Measurements from ENCODE around the gene PDGFD. TPM values are rescaled to one million over a fixed set of nuclear protein-coding genes. Genes with fewer than 3 reads are reported as not detected.
A peak's percentile ranks its signal among the peaks of the same experiment; 100 is the strongest.

The PDGFD gene
- total RNA-seq, 1 donor from 2014 or later = 0.49 TPM

DNA sequence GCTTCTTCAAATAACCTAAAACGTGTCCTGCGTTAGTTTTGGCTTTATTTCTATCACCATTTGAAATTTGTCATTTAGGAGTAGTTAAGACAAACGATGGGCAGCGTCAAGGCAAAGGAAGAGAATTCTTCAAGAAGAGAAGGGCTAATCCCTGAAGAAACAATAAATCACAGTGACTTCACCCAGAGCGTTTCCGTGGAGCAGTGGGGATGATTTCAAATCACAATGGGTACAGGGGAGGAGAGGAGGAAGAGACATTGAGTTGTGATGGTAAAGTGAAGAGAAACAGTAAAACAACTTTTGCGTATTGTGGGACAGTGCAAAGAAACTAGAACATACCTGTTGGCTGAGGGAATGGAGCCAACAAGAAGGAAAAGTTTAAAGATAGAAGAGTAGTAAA is 9.7 kb downstream of the PDGFD start:
- no peaks in the 10 kb centered on the region for H3K27me3 Mint-ChIP-seq (ENCODE audit: unreplicated experiment)
- no peak overlapping the region for H3K4me3 Mint-ChIP-seq (ENCODE audit: unreplicated experiment)
- no peaks in the 10 kb centered on the region for H3K9me3 Mint-ChIP-seq (ENCODE audit: unreplicated experiment)
- DNase-seq = no peak
- no peaks in the 10 kb centered on the region for H3K36me3 Mint-ChIP-seq (ENCODE audit: unreplicated experiment)
- H3K27ac Mint-ChIP-seq (ENCODE audit: unreplicated experiment) = no peak overlapping the region
- peaks cover 5% of the 10 kb centered on the region for H3K4me1 Mint-ChIP-seq (ENCODE audit: low read depth, unreplicated experiment)
- TF ChIP-seq, protein P1, sequence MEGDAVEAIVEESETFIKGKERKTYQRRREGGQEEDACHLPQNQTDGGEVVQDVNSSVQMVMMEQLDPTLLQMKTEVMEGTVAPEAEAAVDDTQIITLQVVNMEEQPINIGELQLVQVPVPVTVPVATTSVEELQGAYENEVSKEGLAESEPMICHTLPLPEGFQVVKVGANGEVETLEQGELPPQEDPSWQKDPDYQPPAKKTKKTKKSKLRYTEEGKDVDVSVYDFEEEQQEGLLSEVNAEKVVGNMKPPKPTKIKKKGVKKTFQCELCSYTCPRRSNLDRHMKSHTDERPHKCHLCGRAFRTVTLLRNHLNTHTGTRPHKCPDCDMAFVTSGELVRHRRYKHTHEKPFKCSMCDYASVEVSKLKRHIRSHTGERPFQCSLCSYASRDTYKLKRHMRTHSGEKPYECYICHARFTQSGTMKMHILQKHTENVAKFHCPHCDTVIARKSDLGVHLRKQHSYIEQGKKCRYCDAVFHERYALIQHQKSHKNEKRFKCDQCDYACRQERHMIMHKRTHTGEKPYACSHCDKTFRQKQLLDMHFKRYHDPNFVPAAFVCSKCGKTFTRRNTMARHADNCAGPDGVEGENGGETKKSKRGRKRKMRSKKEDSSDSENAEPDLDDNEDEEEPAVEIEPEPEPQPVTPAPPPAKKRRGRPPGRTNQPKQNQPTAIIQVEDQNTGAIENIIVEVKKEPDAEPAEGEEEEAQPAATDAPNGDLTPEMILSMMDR (IDR thresholded peaks at IDR 0.05; ENCODE audit: partially characterized antibody, unreplicated experiment) = no peak

DNA sequence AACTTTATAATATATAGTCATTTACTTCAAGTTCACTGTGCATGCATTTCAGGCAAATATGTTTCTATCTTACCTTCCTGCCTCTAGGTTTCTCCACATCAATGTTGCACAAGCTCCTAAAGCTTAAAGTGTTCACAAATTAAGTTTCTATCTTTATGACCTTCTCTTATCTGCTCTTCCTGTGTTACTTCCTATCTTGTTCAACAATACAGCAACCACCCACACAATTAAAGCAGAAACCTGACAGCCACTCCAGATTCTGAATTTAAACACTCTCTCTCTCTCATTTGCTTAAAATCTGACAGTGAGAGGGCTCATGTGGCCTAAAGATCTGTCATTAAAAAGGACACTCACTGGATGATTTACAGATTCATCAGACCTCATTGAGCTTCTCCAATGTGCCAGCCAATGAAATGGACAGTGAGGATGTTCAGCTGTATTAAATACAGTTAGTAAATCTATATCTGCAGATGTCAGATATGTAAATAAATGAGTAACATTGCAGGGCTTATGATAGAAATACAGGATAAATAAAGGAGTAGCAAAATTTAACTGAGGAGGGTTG is 10.9 kb downstream of the PDGFD start:
- Mint-ChIP-seq H3K27me3 (ENCODE audit: unreplicated experiment) (no peaks in the 10 kb centered on the region), H3K4me3 (ENCODE audit: unreplicated experiment) (no peak overlapping the region), H3K36me3 (ENCODE audit: unreplicated experiment) (no peaks in the 10 kb centered on the region), H3K9me3 (ENCODE audit: unreplicated experiment) (no peaks in the 10 kb centered on the region), H3K27ac (ENCODE audit: unreplicated experiment) (no peak overlapping the region), H3K4me1 (ENCODE audit: low read depth, unreplicated experiment) (peaks cover 5% of the 10 kb centered on the region)
- TF ChIP-seq, protein P1 (IDR thresholded peaks at IDR 0.05; ENCODE audit: partially characterized antibody, unreplicated experiment) = no peak
- no peak for DNase-seq

DNA sequence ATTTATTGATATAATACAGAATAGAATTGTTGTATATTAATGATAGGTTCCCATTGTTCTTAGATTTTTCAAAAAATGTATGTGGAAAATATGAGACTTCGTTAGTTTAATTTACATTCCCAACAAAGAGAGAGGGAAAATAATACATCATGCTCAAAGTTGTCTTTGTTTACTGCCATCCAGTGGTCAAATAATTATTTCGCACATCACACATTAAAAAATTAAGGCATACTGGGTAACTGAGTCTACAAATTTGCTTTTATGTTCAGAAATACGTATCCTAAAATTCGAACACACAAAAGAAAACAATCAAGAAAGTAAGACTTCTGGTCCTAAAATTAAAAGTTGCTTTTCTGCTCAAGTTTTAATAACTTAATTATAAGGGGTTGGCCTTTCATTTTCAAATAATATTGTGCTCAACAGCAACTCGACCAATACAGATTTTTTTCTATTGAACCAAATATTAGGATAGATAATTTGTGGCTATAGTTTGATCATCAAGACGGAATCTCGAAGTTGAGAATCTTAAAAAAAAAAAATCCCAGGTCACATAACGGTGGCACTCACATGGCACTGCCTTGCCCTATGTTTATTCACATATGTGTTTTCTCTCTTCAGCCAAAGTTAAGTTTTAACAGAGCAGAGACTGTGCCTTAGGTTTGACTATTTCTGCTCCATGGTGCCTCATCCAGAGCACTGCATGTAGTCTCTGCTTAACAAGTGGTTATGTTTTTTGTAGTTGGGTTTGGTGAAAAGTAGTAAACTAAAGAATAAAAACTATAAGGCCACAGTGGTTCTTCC is 12.3 kb downstream of the PDGFD start:
- no peak for DNase-seq
- H3K9me3 Mint-ChIP-seq (ENCODE audit: unreplicated experiment) = no peaks in the 10 kb centered on the region
- no peaks in the 10 kb centered on the region for H3K36me3 Mint-ChIP-seq (ENCODE audit: unreplicated experiment)
- no peaks in the 10 kb centered on the region for H3K27me3 Mint-ChIP-seq (ENCODE audit: unreplicated experiment)
- peaks cover 8% of the 10 kb centered on the region for H3K4me1 Mint-ChIP-seq (ENCODE audit: low read depth, unreplicated experiment)
- no peak overlapping the region for H3K27ac Mint-ChIP-seq (ENCODE audit: unreplicated experiment)
- TF ChIP-seq, protein P1 (IDR thresholded peaks at IDR 0.05; ENCODE audit: partially characterized antibody, unreplicated experiment) = peak; percentile 62
- H3K4me3 Mint-ChIP-seq (ENCODE audit: unreplicated experiment) = no peak overlapping the region

DNA sequence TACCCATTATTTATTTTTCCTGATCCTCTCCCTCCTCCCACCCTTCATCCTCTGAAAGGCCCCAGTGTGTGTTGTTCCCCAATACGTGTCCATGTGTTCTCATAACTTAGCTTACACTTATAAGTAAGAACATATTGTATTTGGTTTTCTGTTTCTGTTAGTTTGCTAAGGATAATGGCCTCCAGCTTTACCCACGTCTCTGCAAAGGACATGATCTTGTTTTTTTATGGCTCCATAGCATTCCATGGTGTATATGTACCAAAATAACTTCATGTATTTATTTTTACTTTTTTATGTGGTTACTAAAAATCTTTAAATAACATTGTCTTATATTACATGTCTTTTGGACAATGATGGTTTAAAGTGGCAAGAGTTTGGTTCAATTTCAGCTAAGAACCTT is 15.2 kb downstream of the PDGFD start:
- Mint-ChIP-seq H3K27me3 (ENCODE audit: unreplicated experiment) (no peaks in the 10 kb centered on the region), H3K27ac (ENCODE audit: unreplicated experiment) (no peak overlapping the region), H3K9me3 (ENCODE audit: unreplicated experiment) (no peaks in the 10 kb centered on the region), H3K4me1 (ENCODE audit: low read depth, unreplicated experiment) (peaks cover 12% of the 10 kb centered on the region), H3K36me3 (ENCODE audit: unreplicated experiment) (no peaks in the 10 kb centered on the region), H3K4me3 (ENCODE audit: unreplicated experiment) (no peak overlapping the region)
- TF ChIP-seq, protein P1 (IDR thresholded peaks at IDR 0.05; ENCODE audit: partially characterized antibody, unreplicated experiment) = no peak
- DNase-seq = no peak

DNA sequence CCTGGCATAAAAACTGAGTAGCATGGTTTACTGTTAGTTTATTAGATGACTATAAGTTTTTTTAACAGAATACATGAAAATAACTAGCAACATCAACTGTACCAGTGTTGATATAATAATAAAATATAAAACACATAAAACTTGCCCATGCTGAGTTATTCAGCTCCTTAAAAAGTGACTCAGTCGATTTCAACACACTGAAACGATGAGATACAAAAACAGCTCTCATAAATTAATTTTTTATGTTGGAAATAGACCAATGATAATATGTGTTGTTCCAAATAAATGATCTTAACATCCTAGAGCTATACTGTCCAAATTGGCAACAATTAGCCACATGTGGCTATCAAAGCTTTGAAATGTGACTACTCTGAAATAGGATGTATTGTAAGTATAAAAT is 15.9 kb downstream of the PDGFD start:
- H3K36me3 Mint-ChIP-seq (ENCODE audit: unreplicated experiment) = no peaks in the 10 kb centered on the region
- H3K27me3 Mint-ChIP-seq (ENCODE audit: unreplicated experiment) = no peaks in the 10 kb centered on the region
- no peak overlapping the region for H3K27ac Mint-ChIP-seq (ENCODE audit: unreplicated experiment)
- TF ChIP-seq, protein P1 (IDR thresholded peaks at IDR 0.05; ENCODE audit: partially characterized antibody, unreplicated experiment) = no peak
- H3K9me3 Mint-ChIP-seq (ENCODE audit: unreplicated experiment) = no peaks in the 10 kb centered on the region
- H3K4me1 Mint-ChIP-seq (ENCODE audit: low read depth, unreplicated experiment) = peaks cover 14% of the 10 kb centered on the region
- H3K4me3 Mint-ChIP-seq (ENCODE audit: unreplicated experiment) = no peak overlapping the region
- DNase-seq = no peak
